Stimulated activated CD4-positive, alpha-beta T cell treated with anti-CD3 and anti-CD28 coated beads, Interleukin-15, amount 100 ng/mL, for 48 hours (primary cell): ENCODE measurements around the gene C17orf100.

Source experiments
- DNase-seq, 2 donors: peaks; one replicate each; pipeline ENCODE4 v3.0.0-alpha.2; 2020; ENCODE audit warnings: low read depth in 2 of 2

Gene C17orf100

GRCh38 chr17:6669479-6670212 lies 18.1 kb downstream of the C17orf100 start:
- no peak for DNase-seq

DNA sequence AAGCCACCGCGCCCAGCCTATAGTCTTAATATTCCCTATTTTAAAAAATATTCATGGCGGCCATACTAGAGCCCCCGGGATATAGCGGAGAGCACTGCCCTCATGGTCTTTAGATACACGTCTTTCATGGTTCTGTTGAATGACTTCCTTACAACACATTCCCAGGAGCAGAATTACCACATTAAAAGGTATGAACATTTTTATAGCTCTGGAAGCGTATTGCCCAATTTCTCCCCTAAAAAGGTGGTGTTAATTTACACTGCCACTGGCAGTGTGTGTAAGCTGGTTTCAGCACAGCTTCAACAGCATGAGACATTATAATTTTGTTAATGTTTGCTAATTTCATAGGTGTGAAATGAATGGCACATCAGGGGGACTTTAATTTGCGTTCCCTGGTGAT lies 19.0 kb downstream of the C17orf100 start:
- no peak for DNase-seq

- DNase-seq: no peak
Measured at GRCh38 chr17:6670999-6671398, 19.4 kb downstream of the C17orf100 start.

- DNase-seq: no peak
Measured at GRCh38 chr17:6671431-6671830, 19.9 kb downstream of the C17orf100 start.

GRCh38 chr17:6674586-6674985 lies 23.0 kb downstream of the C17orf100 start:
- DNase-seq: no peak

DNA sequence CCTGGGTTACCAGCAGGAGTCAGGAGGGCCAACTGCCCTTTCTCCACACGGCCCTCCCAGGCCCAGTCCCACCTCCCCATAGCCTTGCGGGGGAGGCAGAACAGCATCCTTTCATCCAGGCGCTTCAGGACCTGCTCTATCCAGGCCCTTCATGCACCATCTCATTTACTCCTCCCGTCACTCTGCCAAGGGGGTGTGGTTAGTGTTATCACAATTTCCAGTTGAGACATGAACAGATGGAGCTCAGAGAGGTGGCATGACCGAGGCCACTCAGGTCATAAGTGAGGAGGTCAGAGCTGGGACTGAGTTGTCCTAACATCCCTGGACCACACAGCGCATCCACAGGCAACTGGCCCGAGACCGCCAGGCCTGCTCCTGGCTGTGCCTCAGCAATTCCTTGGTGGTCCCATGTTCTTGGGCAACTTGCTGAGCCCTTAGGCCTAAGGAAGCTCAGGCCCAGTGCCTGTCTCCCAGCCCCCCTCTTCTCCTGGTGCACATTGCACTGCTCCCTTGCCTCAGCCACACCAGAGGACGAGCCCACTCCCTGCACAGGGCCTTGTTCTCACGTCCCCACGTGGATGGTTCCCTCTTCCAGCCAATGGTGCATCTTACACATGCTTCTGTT lies 23.8 kb downstream of the C17orf100 start:
- no peak for DNase-seq

DNA sequence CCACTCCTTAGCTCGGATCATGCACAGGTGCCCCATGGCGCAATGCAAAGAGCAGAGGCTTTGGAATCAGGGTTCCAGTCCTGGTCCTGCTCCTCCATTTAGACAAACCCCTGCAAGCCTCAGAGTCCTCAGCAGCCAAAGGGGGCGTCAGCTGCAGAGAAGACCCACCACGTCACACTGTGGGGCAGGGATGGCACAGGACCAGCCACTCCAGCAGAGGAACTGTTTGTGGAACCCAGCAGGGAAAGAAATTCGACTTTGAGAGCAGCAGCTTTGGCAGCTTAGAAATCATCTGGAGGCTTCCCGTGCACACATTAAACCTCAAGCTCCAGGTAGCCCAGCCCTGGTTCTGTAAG lies 25.2 kb downstream of the C17orf100 start:
- DNase-seq: no peak

GRCh38 chr17:6677158-6677831 lies 25.7 kb downstream of the C17orf100 start:
- DNase-seq: no peak

- no peak for DNase-seq
Measured at GRCh38 chr17:6677946-6678345, 26.4 kb downstream of the C17orf100 start.

- DNase-seq: no peak
Measured at GRCh38 chr17:6679241-6679640, 27.7 kb downstream of the C17orf100 start.

DNA sequence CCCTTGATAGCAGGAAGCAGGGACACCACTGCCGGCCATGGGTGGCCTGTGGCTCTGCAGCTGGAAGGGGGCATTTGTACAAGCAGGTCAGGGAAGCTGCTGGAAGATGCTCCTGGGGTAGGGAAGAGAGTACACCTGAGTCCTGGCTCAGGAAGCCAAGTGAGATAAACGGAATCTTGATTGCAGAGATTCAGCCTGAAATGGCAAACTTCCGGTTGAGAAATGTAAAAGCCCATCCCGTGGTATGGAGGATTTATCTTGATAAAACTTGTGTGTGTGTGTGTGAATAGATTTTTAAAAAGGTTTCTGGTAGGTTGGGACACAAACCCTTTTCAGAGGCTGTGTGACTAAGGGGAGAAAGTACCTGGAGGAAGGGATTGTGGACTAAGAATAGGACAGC lies 29.6 kb downstream of the C17orf100 start:
- no peak for DNase-seq

- DNase-seq: no peak
Measured at GRCh38 chr17:6681671-6682070, 30.1 kb downstream of the C17orf100 start.

GRCh38 chr17:6682339-6682738 lies 30.8 kb downstream of the C17orf100 start:
- no peak for DNase-seq

GRCh38 chr17:6683081-6683684 lies 31.6 kb downstream of the C17orf100 start:
- no peak for DNase-seq

DNA sequence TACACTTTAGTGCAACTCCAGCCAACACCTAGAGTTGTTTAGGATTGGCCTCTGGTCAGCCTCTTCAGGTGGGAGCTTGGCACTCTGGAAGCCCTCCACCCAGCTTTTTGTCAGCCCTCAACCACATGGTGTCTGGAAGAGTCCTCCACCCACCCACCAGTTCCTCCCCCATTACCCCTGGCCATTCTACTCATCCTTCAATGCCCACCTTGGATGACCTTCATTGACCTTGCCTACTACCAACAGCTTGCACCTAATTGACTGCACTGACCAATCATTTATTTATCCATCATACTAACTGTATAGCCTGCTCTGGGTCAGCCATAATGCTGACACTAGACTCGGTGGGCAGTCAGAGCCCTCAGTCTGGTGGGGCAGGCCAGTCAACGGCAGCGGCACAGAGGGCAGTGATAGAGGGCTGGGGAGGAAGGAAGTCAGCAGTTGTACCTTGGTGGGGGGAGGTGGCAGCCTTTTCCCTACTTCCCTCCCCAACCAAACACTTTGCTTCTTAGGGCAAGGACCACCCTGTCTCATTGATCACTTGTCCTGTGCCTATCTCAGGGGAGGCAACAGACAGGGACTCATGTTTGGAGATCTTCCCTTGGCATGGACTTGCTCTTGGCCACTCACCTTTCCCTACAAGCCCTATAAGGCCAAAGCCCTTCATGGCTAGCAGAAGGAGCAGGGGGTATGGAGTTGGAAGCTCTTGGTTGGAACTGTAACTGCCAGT lies 32.3 kb downstream of the C17orf100 start:
- DNase-seq: no peak

GRCh38 chr17:6684460-6684783 lies 32.9 kb downstream of the C17orf100 start:
- no peak for DNase-seq

DNA sequence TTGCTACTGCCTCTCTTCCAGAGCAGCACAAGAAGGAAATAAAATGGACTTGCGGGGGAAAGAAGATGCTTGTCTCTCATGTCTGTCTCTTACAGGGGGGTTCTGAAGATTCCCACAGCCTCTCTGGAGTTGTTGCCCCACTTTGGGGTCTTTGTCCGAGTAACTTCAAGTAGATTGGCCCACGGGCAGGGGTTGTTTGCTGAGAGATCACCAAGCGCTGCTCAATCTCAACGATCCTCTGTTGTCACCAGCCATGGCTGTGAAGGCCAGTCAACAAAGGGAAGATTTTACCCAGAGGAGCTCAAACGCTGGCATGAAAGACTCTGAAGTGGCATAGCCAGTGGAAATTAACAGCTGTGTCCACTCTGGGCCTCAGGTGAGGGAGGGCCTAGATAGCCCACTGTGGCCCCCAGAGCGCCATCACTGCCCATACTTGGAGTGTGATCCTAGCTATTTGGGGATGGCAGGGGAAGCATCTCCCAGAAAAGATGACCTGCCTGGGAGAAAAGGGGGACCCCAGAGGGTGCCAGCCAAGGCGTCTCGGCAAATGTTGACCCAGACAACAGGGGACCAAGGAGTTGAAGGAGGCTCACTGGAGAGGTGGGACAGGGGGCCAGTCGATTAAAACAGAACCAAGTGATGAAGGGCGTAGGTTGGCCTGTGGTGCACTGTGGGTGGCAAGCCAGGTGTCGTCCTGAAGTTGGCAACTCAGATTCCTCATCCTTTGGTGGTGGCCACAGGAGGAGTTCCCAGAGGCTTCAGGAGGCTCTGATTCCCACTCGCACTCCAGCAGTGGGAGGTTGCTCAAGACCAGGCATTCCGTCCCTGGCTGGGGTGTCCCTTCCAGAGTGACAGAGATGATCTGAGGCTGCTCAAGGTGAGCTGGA lies 33.6 kb downstream of the C17orf100 start:
- no peak for DNase-seq

DNA sequence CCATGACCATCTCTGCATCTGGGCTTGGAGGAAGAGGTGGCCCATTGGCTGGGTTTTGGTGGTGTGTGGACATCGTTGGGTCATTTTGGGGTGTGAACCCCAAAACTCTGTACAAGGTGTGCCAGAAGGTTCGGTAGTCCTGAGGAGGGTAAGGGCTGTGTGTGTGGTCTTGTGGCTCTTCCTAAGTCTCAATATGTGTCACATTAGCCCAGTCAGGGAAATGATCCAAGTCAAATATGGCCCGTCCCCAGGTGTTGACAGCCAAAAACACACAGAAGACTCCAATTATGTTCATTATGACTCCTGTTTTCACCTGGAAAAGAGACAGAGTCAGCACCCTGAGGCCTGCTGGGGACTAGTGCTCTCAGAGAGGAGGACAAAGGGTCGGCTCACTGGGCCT lies 34.5 kb downstream of the C17orf100 start:
- DNase-seq: no peak

- no peak for DNase-seq
Measured at GRCh38 chr17:6688944-6689343, 37.4 kb downstream of the C17orf100 start.

DNA sequence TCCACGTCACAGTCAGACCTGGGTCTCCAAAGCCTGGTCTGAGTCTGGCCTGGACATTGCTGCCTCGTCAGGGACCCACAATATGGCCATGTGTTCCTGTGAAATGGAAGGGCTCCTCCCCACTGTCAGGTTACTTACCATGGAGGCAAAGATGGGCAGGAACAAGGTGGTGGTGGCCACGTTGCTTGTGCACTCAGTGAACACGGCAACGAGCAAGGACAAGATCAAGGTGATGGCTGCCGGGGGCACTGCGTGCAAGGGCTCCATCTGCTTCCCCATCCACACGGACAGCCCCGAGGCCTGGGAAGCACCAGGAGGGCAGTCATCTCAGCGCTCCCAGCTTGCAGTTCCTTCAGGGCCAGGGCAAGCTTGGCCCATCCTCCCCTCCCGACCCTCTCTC lies 39.1 kb downstream of the C17orf100 start:
- DNase-seq: no peak

DNA sequence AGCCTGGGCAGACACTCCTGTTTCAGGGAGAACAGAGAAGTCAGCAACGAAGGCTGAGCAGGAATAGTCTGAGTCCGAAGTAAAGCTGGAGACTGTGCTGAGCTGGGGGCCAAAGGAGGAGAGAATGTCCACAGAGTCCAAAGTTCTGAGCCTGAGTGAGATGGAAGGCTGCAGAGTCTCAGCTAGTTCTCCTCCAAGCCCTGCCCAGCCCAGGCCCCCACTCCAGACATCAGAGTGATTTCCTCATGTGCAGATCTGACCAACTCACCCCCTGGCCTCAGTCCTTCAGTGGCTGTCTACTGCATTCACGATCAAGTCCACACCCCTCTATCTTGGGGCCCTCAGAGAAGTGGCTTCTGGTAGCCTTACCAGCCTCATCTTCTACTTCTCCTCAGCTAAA lies 40.0 kb downstream of the C17orf100 start:
- DNase-seq: no peak
